Amniotic epithelial cell (primary cell): ENCODE data around the gene PRELP.
"Not testable (repeated sequence)": the region's sequence is repeated elsewhere in the genome, so short reads cannot be mapped to it uniquely, and the experiment has no call there.

Source experiments
- DNase-seq: peaks from one replicate; pipeline ENCODE4 v3.0.0-alpha.2; 2010; ENCODE audit warnings: low read depth

Gene PRELP

GRCh38 chr1:203454986-203455471, 20.6 kb upstream of the PRELP start:
- DNase-seq: peak; percentile 28

GRCh38 chr1:203455706-203456105, 19.9 kb upstream of the PRELP start:
- no peak for DNase-seq

GRCh38 chr1:203456577-203456976, 19.0 kb upstream of the PRELP start:
- DNase-seq: no peak

GRCh38 chr1:203458078-203458477, 17.5 kb upstream of the PRELP start:
- DNase-seq: no peak

GRCh38 chr1:203459671-203460201, 15.9 kb upstream of the PRELP start:
- DNase-seq: no peak

- no peak for DNase-seq
Observed at GRCh38 chr1:203461717-203462116, 13.9 kb upstream of the PRELP start.

GRCh38 chr1:203462143-203462542, 13.5 kb upstream of the PRELP start:
- no peak for DNase-seq

DNA sequence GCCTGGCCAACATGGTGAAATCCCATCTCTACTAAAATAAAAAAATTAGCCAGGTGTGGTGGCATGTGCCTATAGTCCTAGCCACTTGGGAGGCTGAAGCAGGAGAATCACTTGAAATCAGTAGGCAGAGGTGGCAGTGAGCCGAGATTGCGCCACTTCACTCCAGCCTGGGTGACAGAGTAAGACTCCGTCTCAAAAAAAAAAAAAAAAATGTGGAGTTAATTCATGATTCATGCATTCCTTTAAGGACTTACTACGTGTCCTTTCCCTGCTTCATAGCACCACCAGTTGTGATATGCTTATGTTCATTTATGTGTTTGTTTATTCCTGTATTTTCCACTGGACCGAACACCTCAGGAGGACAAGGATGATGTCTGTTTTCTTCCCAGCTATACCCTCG, 12.7 kb upstream of the PRELP start:
- DNase-seq: peak; percentile 75

DNA sequence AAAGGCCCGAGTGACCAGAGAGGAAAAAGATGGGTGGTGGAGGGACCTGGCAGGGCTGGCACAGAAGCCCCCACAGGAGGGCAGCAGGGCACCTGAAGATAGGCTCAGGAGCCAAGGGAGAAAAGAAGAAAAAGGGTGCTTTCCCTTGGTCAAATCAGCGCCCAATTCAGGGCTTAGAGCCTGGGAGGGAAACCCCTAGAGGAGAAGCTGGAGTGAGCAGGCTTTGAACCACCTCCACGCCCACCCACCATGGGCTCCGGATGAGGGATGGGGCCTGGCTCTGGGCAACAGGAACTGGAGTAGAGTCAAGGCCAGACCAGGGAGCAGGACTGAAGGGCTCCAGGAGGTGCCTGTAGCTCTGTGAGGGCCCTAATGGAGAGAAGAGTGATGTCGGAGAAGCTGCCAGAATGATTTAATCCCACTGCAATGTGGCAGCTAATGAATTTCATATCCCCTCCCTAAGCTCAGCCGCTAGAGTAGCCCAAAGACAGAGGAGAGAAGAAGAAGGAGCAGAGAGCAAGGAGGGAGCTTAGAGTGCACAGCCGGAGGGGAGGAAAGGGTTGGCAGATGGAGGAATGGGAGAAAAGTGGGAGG, 12.0 kb upstream of the PRELP start:
- no peak for DNase-seq

DNA sequence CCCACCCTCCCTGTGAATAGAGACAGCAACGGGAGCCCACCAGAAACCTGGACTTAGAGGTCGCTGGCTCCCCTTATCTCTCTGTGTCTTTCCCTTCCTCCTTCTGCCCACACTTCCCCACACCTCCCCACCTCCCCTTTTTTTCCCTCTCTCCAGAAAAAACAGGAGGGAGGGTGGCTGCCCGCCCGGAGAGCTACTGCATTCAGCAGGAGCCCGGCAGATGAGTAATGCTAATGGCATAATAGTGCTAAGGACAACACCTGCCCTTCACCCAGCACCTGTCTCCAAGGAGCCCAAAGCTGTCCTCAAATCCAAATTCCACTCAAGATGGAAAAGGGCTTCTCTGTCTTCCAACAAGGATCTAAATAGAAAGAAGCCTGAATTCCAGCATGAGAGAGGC, 11.4 kb upstream of the PRELP start:
- no peak for DNase-seq

DNA sequence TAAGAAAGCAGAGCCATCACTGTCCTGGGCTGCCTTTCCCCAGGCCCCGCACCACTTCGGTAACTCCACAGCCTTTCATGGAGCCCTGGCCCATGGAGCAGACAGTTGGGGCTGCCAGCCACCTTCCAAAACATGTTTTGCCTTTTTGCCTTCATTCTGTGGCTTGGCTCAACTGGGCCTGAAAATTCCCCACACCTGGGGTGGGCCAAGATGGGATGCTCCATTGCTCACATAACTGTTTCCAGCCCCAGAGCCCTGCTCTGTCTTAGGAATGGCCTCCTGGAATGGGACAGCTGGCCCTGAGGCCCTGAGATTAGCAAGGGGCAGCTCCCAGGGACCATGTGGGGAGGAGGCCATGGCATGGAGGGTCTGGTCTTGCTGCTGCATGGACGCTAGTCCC, 10.9 kb upstream of the PRELP start:
- no peak for DNase-seq

DNA sequence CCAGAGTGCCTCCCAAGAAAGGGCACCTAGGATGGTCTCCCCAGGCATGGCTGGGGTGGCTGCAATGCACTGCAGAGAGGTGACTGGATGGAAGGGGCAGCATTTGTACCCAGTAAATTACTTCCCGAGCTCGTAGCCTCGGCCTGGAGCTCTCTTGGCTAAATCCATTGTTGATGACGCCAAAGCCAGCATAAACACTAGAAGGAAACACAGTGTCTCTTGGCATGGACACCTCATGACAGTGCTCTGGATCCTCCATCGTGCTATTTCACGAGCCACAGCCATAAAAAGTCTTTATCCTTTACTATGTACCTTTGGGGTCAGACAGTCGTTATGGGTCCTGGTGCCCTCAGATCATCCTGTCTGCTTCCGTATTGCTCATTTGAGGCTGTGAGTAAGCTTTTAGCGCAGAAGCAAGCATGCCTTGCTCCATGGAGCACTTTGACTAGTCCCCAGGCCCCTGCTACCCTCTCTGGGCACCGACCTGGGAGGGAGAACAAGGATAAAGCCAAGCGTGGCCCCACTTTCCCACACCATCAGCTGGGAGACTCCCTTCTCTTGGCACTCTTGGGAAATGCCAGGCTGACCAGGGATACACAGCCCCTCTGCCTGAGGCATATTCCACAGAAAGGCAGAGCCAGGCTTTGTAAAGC, 10.3 kb upstream of the PRELP start:
- no peak for DNase-seq

GRCh38 chr1:203465948-203466347, 9.7 kb upstream of the PRELP start:
- DNase-seq: no peak

- DNase-seq: not testable (repeated sequence)
Observed at GRCh38 chr1:203466906-203467549, 8.6 kb upstream of the PRELP start.

GRCh38 chr1:203467550-203467921, 8.1 kb upstream of the PRELP start:
- peak; percentile 56 for DNase-seq

DNA sequence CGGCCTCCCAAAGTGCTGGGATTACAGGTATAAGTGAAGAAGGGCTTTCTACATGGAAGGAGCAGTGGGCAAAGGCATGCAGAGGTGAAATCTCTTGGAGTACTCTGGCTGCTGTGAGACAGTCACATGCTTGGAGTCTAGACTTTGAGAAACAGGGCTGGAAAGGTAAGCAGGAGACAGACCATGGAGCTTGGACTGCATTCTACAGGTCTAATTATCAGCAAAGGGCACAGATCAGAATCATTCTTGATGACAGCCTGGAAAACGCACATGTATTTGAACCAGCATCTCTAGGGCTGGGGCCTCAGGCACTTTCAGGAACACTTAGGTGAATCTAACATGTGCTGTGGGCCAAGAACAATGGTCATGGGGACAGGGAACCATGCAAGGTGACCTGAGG, 7.3 kb upstream of the PRELP start:
- DNase-seq: no peak

GRCh38 chr1:203470240-203470639, 5.4 kb upstream of the PRELP start:
- DNase-seq: no peak

- no peak for DNase-seq
Observed at GRCh38 chr1:203471841-203472240, 3.8 kb upstream of the PRELP start.

- DNase-seq: no peak
Observed at GRCh38 chr1:203473281-203473680, 2.3 kb upstream of the PRELP start.

DNA sequence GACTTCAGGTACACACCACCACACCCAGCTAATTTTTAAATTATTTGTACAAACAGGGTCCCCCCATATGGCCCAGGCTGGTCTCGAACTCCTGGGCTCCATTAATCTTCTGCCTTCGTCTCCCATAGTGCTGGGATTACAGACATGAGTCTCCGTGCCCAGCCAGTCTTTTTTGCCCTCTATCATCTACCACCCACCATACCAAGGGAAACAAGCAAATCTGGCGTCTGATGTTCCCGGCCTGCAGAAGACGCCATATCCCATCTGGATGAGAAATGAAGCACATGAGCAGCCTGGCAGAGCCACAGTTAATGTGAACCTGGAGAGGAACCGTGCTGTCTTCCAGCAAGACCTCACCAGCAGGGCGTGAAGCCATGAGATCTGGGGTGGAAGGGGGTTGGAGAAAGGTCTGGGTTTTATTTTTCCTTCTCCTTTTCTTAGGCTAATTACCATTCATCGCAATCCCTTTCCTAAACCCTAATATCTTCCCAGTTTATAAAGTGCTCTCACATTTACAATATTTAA, 1.8 kb upstream of the PRELP start:
- no peak for DNase-seq

- no peak for DNase-seq
Observed at GRCh38 chr1:203476216-203476814, 709 bp downstream of the PRELP start.

- DNase-seq: no peak
Observed at GRCh38 chr1:203477748-203478147, 2.1 kb downstream of the PRELP start.

DNA sequence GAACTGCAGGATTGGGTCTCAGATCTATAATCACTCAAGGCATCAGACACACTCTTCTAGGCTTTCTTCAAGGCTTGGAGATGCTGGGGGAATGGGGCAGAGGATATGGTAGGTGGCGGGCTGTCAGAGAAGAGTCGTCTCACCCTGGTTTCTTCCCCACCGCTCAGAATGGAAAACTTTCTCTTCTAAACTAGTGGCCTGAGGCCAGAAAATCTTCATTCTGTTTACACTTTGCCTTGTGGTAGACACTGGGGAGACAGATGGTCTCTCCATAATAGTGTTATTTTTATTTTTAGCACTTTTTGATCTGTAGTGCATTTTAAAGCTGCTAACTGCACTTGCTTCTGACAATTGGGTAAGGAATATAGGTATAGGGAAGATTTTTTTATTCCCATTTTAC, 2.6 kb downstream of the PRELP start:
- DNase-seq: no peak
